GM18870 (cell line): ENCODE data around the gene ARHGEF1.
"Not testable (repeated sequence)": the region's sequence is repeated elsewhere in the genome, so short reads cannot be mapped to it uniquely, and the experiment has no call there.

Experiments
- ATAC-seq: cut with Tn5 transposase; IDR thresholded peaks from one replicate; pipeline ENCODE4 v1.9.1; 2021; ENCODE audit warnings: moderate library complexity; ENCODE audit not compliant: unreplicated experiment

ARHGEF1 gene

GRCh38 chr19:41904118-41904870 is 21.3 kb downstream of the ARHGEF1 start:
- ATAC-seq, result no peak

DNA sequence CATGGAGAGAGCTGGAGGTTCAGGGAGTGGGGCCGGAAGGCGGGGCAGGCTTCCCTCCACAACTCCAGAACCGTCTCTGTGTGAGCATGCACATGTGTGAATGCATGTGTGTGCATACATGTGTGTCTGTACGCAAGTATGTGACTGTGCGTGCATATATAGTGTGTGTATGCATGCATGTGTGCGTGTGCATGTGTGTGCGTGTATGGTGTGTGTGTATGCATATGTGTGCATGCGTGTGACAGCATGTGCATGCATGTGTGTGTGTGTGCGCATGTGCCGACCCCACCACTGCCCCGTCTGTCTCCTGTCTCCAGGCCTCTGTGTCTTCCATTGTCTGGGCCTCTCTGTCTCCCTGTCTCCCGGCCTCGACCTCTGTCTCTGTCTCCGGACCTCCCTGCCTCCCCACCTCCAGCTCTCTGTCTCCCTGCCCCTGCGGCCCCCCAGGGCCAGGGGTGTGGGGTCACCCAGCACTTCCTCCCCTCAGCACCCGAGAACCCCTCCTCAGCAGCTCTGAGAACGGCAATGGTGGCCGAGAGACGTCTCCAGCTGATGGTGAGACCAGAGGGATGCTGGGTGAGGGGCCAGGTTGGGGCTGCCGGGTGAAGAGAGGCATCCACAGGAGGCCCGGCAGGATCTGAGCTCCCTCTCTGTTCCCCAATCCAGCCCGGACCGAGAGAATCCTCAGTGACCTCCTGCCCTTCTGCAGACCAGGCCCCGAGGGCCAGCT is 22.5 kb downstream of the ARHGEF1 start:
- no peak for ATAC-seq

DNA sequence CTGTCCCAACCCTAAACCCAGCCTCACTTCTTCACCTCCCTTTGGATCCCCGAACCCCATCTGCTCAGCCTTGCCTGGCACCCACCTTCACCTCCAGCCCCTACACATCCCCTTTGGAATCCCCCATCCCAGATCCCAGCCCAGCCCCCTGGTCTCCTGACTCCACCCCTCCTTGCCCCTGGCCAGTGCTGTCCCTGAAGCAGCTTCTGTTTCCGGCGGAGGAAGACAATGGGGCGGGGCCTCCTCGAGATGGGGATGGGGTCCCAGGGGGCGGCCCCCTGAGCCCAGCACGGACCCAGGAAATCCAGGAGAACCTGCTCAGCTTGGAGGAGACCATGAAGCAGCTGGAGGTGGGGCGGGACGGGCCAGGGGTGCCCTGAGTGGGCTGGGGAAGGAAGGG is 23.3 kb downstream of the ARHGEF1 start:
- ATAC-seq, result no peak

GRCh38 chr19:41906916-41907680 is 24.1 kb downstream of the ARHGEF1 start:
- no peak for ATAC-seq

- no peak for ATAC-seq
Observed at GRCh38 chr19:41907994-41908615, 25.1 kb downstream of the ARHGEF1 start.

GRCh38 chr19:41908724-41909464 is 25.9 kb downstream of the ARHGEF1 start:
- ATAC-seq, result no peak

DNA sequence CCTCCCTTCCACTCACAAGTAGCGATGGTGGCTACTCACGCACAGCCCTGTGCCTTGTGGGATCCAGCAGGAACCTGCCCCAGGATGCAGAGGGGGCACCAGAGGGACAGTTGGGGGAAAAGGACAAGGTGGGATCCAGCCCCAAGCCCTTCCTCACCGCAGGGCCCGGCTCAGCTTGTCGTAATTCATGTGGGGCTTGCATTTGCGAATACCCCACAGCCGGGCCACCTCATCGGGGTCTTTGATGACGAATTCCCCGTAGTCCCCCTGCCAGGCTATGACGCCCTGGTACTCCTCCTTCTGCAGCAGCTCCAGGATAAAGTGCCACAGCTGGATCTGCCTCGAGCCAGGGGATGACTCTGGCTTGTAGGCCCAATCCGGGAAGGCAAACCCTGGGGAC is 26.7 kb downstream of the ARHGEF1 start:
- no peak for ATAC-seq

DNA sequence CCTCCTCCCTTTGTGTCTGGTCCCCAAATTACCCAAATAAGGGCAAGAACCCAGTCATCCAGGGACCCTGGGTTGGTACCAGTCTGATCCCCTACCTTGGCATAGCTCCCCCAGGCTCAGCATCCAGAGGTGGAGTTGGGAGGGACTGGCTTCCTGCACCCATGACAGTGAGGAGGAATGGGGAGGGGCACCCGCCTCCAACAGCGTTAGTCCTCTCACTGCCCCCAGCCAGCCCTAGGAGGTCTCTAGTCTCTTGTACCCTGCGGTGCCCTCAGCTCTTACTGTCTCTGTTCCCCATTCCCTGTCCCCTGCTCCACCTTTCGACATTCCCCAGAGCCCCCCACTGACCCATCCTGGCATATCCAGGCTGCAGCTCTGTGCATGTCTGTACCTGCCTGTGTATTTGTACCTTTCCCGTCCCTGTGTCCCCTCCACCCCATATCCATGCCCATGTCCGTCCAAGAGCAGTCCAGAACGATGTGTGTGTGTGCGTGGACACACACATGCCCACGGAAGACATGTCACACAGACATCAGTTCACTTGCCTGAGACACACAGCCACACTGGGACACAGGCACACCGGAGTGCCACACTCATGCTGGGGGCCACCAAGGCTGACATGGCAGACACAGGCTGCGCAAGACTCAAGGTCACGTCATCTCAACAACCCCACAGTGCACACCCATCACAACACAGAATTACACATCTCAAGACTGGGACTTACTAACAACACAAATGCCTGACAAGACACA is 27.4 kb downstream of the ARHGEF1 start:
- no peak for ATAC-seq

DNA sequence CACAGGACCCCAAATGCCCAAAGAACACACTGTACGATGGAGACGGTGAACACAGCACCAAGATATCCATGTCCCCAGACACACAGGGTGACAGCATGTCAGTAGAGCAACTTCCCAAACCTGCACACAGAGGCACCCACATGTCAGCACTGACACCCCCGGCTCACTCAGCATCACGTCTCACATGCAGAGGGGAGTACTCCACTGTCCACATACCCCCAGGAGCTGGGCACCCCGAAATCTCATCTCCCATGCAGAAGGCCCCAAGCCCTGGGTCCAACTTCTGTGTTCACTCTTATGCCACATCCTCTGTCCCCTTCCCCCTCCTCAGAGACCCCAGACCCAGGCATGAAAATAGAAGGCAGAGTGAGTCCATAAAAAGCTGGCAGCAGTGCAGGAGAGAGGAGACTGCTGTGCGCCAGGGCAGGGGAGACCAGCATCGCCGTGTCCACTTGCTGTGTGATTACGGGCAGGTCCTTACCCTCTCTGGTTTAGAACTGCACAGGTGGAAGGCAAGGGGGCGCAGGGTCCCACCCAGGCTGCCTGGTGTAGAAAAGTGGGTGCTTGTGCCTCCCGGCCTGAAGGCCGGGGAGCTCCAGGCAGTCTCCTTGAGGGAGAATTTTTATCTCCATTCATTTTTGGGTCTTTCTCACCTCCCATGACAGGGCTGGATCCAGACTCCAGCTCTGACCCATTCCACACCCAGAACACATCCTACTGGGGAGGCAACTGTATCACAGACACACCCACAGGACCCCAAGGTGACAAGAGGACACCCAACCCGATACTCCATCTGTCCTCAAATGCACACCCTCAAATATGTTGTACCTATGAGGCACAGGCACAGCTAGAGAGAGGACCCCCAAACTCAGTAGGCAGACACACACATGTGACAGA is 28.3 kb downstream of the ARHGEF1 start:
- ATAC-seq, result no peak

DNA sequence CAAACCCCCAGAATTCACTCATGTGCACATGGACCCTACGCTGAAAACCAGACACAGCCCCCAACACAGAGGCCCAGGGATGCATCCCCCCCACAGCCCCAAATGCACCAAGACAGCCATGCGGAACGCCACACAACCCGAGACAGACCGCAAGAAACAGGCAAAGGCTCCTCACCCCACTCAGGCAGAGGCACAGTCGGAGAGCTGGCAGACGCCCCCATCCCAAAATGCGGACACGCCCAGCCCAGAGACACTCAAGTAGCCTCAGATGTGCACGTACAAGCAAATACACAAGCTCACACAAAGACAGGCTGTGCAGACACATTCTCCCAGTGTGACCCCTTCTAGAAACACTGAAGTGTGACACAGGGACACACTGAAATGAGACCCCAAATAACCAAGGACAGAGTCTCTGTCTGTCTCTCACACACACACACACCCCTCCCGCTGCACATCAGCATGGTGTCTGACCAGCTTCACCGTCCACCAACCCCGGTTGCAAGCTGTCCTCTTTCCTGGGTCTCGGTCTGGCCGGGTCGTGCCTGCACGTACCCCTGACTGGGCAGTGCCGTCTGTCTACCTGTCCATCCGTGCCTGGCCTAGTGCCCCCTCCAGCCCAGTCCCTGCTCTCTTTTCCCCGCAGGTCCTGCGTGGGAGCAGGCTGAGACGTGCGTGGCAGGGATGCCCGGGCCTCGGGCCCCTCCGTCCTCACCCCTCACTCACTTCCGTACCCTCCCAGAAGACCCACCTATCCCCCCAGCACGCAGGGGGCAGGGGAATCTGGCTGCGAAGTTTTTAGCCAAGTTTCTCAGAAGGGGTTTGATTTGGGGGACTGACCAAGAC is 29.1 kb downstream of the ARHGEF1 start:
- no peak for ATAC-seq

DNA sequence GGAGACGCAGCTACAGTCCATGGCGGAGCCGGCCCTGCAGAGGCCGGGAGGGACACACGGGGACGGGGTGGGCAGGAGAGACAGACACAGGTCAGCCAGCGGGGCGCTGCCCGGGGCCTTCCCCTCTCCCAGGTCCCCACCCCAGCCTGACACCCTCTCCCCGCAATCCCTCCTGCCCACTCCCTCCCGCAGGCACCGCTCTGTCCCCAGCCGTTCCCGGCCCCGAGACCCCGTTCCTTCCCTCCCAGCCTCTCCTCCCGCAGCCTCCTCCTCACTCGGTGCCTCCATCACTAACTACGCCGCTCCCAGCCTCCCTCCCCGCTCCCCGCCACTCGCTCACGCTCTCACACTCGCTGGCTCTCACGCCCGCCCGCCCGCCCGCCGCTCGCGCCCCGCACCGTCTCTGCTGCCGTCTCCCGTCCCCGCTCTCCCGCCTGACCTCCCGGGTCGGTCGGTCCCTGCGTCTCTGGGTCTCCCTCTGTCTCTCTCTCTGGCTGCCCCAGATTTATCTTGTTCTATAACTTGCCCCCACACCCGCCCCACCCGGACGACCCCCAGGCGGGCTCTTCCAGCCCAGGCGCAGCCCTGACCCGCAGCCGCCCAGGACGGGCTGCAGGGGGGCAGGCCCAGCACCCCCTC is 30.0 kb downstream of the ARHGEF1 start:
- no peak for ATAC-seq

DNA sequence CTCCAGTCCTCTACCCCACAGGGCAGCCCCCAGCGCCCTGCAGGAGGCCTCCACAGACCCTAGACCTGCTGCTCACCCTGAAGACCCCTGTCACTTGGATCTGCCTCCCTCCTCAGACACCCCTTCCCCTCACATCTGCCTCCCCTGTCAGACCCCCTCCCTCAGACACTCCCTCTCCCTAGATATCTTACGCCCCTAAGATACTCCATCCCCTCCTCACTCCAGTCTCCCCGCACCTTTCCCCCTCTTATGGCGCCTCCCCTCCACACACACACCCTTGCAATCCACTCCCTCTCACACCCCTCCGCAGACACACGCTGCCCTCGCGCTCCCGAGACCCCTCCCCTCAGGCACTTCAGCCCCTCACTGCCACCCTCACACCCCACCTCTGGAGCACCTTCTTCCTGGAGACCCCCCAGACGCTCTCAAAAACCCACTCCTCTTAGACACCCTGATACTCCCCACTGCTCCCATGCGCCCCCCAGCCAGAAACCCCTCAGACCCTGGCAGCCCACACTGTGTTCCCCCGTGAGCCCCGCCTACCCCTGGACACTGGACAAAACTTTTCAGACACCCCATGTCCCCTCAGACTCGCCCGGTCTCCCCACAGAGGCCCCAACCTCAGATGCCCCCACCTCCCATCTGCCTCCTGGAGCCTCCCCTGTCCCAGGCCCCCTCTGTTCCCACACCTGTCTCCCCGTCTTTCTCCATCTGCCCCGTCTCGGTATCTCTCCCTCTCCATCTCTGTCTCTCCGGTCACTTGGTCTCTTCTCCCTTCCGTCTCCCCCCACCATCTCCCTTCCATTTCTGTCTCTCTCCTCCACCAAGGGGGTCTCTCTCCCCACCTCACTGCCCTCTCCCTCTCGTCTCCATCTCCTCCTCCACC is 30.8 kb downstream of the ARHGEF1 start:
- no peak for ATAC-seq

DNA sequence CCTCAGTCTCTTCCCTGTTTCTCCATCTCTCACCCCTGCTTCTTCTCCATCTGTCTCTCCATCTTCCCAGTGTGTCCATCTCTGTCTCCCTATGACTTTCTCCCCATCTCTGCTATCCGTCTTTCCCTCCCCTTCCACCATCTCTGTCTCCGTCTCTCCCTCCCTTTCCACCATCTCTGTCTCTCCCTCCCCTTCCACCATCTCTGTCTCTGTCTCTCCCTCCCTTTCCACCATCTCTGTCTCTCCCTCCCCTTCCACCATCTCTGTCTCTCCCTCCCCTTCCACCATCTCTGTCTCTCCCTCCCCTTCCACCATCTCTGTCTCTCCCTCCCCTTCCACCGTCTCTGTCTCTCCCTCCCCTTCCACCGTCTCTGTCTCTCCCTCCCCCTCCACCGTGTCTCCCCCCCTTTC is 31.4 kb downstream of the ARHGEF1 start:
- not testable (repeated sequence) for ATAC-seq

- ATAC-seq, result no peak
Observed at GRCh38 chr19:41915021-41915775, 32.2 kb downstream of the ARHGEF1 start.

- no peak for ATAC-seq
Observed at GRCh38 chr19:41915776-41916414, 32.9 kb downstream of the ARHGEF1 start.
